ENCODE results near the gene PYGM. TPM values are rescaled to one million over a fixed set of nuclear protein-coding genes. Genes with fewer than 3 reads are reported as not detected.
A peak's percentile ranks its signal among the peaks of the same experiment; 100 is the strongest.

PYGM gene
- total and polyA plus RNA-seq, 9 donors = 0.24 to 12.0 (median 3.1) TPM

DNA sequence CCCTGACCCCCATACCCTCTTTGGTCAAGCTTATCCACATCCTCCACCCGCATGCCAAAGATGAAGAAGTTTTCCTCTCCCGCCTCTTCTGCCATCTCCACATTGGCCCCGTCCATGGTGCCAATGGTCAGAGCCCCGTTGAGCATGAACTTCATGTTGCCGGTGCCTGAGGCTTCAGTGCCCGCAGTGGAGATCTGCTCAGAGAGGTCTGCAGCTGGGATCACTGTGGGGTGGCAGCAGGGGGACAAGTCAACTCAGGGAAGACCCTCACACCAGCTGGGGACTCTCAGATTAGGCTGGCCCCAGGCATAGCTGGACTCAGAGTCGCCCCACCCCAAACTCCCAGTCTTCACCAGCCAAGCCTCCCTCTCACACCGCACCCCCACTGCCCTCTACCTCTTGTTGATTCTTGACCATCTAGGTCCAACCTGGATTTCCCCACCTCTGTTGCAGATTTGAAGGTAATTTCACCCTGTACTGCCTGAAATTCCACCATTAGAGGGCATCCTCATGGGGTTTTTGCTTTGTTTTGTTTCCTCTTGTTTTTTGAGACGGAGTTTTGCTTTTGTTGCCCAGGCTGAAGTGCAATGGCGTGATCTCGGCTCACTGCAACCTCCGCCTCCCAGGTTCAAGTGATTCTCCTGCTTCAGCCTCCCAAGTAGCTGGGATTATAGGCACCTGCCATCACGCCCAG is 9.3 kb downstream of the PYGM start:
- TF ChIP-seq EP300 (IDR thresholded peaks at IDR 0.05) (no peak), POLR2A (IDR thresholded peaks at IDR 0.05) (no peak)
- TF ChIP-seq, protein P1, sequence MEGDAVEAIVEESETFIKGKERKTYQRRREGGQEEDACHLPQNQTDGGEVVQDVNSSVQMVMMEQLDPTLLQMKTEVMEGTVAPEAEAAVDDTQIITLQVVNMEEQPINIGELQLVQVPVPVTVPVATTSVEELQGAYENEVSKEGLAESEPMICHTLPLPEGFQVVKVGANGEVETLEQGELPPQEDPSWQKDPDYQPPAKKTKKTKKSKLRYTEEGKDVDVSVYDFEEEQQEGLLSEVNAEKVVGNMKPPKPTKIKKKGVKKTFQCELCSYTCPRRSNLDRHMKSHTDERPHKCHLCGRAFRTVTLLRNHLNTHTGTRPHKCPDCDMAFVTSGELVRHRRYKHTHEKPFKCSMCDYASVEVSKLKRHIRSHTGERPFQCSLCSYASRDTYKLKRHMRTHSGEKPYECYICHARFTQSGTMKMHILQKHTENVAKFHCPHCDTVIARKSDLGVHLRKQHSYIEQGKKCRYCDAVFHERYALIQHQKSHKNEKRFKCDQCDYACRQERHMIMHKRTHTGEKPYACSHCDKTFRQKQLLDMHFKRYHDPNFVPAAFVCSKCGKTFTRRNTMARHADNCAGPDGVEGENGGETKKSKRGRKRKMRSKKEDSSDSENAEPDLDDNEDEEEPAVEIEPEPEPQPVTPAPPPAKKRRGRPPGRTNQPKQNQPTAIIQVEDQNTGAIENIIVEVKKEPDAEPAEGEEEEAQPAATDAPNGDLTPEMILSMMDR (IDR thresholded peaks at IDR 0.05) = no peak
- no peak overlapping the region for H3K27ac ChIP-seq
- 92 to 96% (median 93%) methylated on average over 13 of the region's 13 CpGs for WGBS, 3 donors
- intact Hi-C loops (cut with DNase I) = no loop called here
- no peaks in the 10 kb centered on the region for H3K27me3 ChIP-seq
- peaks cover 3% of the 10 kb centered on the region for H3K4me1 ChIP-seq (ENCODE audit: insufficient read depth)
- no peaks in the 10 kb centered on the region for H3K9me3 ChIP-seq
- H3K36me3 ChIP-seq = no peaks in the 10 kb centered on the region
- no peak overlapping the region for H3K4me3 ChIP-seq
- no peak for DNase-seq

DNA sequence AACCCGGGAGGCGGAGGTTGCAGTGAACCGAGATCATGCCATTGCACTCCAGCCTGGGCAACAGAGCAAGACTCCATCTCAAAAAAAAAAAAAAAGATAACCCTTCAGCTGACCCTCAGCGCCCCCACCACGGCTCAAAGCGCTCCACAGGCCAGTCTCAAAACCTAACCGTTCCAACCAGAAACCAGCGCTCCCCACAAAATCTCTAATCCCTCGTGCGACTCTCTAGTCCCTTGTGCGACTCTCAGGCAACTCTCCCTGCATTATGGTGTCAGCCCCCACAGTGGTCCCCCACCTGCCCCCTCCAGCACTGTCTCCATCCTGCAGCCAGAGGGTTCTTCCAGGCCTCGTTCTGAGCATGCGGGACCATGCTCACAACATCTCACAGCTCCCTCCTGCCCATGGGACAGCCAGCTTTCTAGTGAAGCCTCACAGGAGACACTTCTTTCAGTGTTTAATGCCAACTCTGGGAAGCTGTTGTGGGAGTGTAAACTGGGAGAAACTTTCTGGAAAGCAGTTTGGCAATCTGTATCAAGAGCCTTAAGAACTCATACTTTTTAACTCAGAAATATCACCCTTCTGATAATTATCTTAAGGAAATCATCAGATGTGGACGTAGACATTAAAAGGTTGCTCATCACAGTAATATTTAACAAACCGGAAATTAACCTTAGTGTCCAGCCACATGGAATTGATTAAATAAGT is 11.7 kb downstream of the PYGM start:
- 56 to 58% (median 57%) methylated on average over 15 of the region's 15 CpGs for WGBS, 3 donors
- peaks cover 11% of the 10 kb centered on the region for H3K4me1 ChIP-seq (ENCODE audit: insufficient read depth)
- TF ChIP-seq EP300 (IDR thresholded peaks at IDR 0.05) = no peak
- TF ChIP-seq, protein P1 (IDR thresholded peaks at IDR 0.05) = no peak
- no peak for TF ChIP-seq POLR2A (IDR thresholded peaks at IDR 0.05)
- H3K9me3 ChIP-seq = no peaks in the 10 kb centered on the region
- no peaks in the 10 kb centered on the region for H3K36me3 ChIP-seq
- DNase-seq = peak in 1 of 5 donors; percentile 32
- no peak overlapping the region for H3K27ac ChIP-seq
- intact Hi-C loops (cut with DNase I) = no loop called here
- no peaks in the 10 kb centered on the region for H3K27me3 ChIP-seq
- H3K4me3 ChIP-seq = no peak overlapping the region

DNA sequence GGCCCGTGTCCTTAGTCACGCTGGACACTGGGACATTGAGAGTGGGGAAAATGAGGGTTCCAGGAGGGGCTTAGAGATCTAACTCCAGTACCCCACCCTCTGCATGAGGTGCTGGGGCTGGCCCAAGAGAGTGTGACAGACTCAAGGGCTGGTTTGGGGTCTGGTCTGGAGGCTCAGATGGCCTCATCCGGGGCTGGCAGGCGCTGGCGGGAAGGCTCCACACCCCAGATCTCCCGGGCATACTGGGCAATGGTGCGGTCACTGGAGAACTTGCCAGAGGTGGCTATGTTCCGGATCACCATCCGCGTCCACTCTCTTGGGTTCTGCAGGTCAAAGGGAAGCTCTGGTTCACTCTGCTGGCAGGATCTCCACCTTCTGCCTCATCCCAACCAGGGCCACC is 13.3 kb downstream of the PYGM start:
- Histone ChIP-seq H3K4me1 (ENCODE audit: insufficient read depth) (peaks cover 11% of the 10 kb centered on the region), H3K27me3 (no peaks in the 10 kb centered on the region), H3K9me3 (no peaks in the 10 kb centered on the region), H3K27ac (no peak overlapping the region), H3K4me3 (no peak overlapping the region), H3K36me3 (no peaks in the 10 kb centered on the region)
- DNase-seq = no peak
- TF ChIP-seq EP300 (IDR thresholded peaks at IDR 0.05) (no peak), POLR2A (IDR thresholded peaks at IDR 0.05) (no peak)
- TF ChIP-seq, protein P1 (IDR thresholded peaks at IDR 0.05) = no peak
- intact Hi-C loops (cut with DNase I) = no loop called here
- WGBS, 3 donors = 78 to 85% (median 79%) methylated on average over 7 to 10 of the region's 10 CpGs

DNA sequence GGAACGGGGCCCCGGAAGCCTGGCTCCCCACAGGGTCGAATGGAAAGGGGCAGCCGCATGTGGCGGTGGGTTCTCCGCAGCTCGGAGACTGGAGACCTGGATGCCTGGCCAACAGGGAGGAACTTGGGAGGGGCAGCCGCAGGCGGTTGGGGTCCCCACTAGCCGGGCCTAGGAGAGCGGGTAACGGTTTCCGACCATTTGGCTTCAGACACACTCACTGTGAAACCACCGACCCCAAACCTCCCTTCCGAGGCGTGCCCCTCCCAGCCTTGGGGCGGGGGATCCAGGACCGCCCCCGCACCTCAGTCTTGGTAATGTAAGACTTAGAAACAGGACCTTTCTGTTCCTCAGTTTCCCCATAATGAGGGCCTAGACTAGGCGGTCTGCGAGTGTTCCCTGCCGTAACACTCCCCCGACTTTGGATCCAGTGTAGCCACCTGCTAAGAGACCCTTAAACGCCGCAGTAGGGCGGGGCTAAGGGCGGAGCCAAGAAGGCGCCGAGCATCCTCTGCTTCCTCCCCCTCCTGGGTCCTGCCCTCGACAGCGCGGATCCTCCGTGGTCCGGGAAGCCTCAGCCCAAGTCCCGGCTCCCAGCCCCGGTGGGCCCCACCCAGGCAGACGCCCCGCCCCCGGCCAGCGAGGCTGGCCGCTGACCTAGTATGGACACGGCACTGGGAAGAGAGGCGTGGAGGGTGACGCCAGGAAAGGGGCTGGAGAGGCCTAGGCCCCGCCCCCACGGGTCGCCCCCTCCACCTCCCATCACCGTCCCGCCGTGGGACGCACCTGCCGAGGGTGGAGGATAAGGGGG is 14.0 kb downstream of the PYGM start:
- TF ChIP-seq POLR2A (IDR thresholded peaks at IDR 0.05) (no peak), EP300 (IDR thresholded peaks at IDR 0.05) (no peak)
- TF ChIP-seq, protein P1 (IDR thresholded peaks at IDR 0.05) = no peak
- WGBS, 3 donors = 1 to 2% (median 1%) methylated on average over 48 to 52 of the region's 52 CpGs
- H3K4me1 ChIP-seq (ENCODE audit: insufficient read depth) = peaks cover 11% of the 10 kb centered on the region
- H3K36me3 ChIP-seq = no peaks in the 10 kb centered on the region
- peak; percentile 55 to 79 (median 77) for DNase-seq
- no peaks in the 10 kb centered on the region for H3K9me3 ChIP-seq
- H3K4me3 ChIP-seq = peak overlapping the region; percentile 44
- intact Hi-C loops (cut with DNase I) = no loop called here
- no peaks in the 10 kb centered on the region for H3K27me3 ChIP-seq
- peak overlapping the region in 1 of 2 donors; percentile 19 for H3K27ac ChIP-seq
